Suprapubic skin (tissue), 4 donors: ENCODE measurements around the gene CASP14. TPM values are rescaled to one million over a fixed set of nuclear protein-coding genes. Genes with fewer than 3 reads are reported as not detected.
"Not testable (repeated sequence)": the region's sequence is repeated elsewhere in the genome, so short reads cannot be mapped to it uniquely, and the experiment has no call there.

Source experiments
- DNase-seq, 2 donors: peaks; one replicate each; pipeline ENCODE4 v3.0.0-alpha.2; 2019; ENCODE audit warnings: low spot score in 2 of 2
- H3K27ac ChIP-seq: fragments of 200-600 bp; sonication (generic); one replicate; pipeline ENCODE4 v1.5.1; 2019
- H3K27me3 ChIP-seq: fragments of 200-600 bp; sonication (generic); one replicate; pipeline ENCODE4 v1.5.1; 2019
- H3K36me3 ChIP-seq: fragments of 200-600 bp; sonication (generic); one replicate; pipeline ENCODE4 v1.5.1; 2019
- H3K4me1 ChIP-seq: fragments of 200-600 bp; sonication (generic); one replicate; pipeline ENCODE4 v1.5.1; 2019
- H3K4me3 ChIP-seq: fragments of 200-600 bp; sonication (generic); one replicate; pipeline ENCODE4 v1.5.1; 2019; ENCODE audit warnings: mild to moderate bottlenecking
- H3K9me3 ChIP-seq: fragments of 200-600 bp; sonication (generic); one replicate; pipeline ENCODE4 v1.5.1; 2019
- EP300 ChIP-seq: sonication (generic); formaldehyde crosslinking; IDR thresholded peaks from one replicate; pipeline ENCODE4 v1.6.1; 2017; ENCODE audit warnings: antibody characterized with exemption
- POLR2A ChIP-seq, 2 donors: fragments of 450-650 bp; IDR thresholded peaks; one replicate each; pipeline ENCODE4 v1.6.1; 2017; ENCODE audit warnings: antibody characterized with exemption in 2 of 2, mild to moderate bottlenecking in 2 of 2, moderate library complexity in 2 of 2
- POLR2AphosphoS5 ChIP-seq, 3 donors: sonication (generic); formaldehyde crosslinking; IDR thresholded peaks; one replicate each; pipeline ENCODE4 v1.6.1; 2017; ENCODE audit warnings: antibody characterized with exemption in 3 of 3
- WGBS: methylation state at CpG from one replicate; pipeline ENCODE4 v1.1.5; 2018; 5-methylcytosine and 5-hydroxymethylcytosine counted together
- total RNA-seq, 4 donors: library from RNA; depleted of rRNA; stranded (reverse); fragments of >200 nt; gene quantifications; one replicate each; pipeline ENCODE4 v1.1.0, GENCODE V29; 2016
- TF ChIP-seq, protein P1 (sequence below), 2 donors: fragments of 200-600 bp in 1 of 2; fragments of 450-650 bp in 1 of 2; sonication (generic) in 1 of 2; IDR thresholded peaks; one replicate each; pipeline ENCODE4 v1.5.1; 2016 to 2019; ENCODE audit warnings: antibody characterized with exemption in 2 of 2, mild to moderate bottlenecking in 1 of 2, moderate library complexity in 1 of 2

The CASP14 gene
- total RNA-seq, 4 donors from 2014 or later = 123 to 363 (median 254) TPM

DNA sequence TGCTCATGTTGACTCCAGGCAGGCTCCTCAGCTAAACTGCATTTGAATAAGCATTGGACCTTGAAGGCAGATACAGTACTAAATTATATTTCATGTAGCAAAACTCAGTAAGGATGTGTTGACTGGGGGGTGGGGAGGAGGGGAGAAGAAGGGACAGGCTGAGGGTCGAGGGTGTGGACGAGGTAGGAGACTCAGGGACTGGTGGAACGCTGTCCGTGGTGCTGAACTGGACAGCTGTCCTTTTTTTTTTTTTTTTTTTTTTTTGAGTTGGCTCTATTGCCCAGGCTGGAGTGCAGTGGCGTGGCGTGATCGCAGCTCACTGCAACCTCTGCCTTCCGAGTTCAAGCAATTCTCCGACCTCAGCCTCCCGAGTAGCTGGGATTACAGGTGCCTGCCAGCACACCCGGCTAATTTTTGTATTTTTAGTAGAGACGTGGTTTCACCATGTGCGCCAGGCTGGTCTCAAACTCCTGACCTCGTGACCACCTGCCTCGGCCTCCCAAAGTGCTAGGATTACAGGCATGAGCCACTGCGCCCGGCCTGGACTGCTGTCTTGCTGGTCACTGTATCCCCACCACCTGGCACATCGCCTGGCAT lies 33.2 kb upstream of the CASP14 start:
- 53% methylated on average over 18 of the region's 18 CpGs for WGBS
- Histone ChIP-seq H3K4me3 (no peak overlapping the region), H3K27me3 (peaks cover 47% of the 10 kb centered on the region), H3K27ac (no peak overlapping the region), H3K4me1 (peaks cover 2% of the 10 kb centered on the region), H3K9me3 (no peaks in the 10 kb centered on the region), H3K36me3 (no peaks in the 10 kb centered on the region)
- DNase-seq = no peak
- TF ChIP-seq EP300 = no peak
- TF ChIP-seq, protein P1, sequence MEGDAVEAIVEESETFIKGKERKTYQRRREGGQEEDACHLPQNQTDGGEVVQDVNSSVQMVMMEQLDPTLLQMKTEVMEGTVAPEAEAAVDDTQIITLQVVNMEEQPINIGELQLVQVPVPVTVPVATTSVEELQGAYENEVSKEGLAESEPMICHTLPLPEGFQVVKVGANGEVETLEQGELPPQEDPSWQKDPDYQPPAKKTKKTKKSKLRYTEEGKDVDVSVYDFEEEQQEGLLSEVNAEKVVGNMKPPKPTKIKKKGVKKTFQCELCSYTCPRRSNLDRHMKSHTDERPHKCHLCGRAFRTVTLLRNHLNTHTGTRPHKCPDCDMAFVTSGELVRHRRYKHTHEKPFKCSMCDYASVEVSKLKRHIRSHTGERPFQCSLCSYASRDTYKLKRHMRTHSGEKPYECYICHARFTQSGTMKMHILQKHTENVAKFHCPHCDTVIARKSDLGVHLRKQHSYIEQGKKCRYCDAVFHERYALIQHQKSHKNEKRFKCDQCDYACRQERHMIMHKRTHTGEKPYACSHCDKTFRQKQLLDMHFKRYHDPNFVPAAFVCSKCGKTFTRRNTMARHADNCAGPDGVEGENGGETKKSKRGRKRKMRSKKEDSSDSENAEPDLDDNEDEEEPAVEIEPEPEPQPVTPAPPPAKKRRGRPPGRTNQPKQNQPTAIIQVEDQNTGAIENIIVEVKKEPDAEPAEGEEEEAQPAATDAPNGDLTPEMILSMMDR (IDR thresholded peaks at IDR 0.05) = no peak
- TF ChIP-seq POLR2AphosphoS5 (IDR thresholded peaks at IDR 0.05) = no peak
- TF ChIP-seq POLR2A (IDR thresholded peaks at IDR 0.05) = no peak

DNA sequence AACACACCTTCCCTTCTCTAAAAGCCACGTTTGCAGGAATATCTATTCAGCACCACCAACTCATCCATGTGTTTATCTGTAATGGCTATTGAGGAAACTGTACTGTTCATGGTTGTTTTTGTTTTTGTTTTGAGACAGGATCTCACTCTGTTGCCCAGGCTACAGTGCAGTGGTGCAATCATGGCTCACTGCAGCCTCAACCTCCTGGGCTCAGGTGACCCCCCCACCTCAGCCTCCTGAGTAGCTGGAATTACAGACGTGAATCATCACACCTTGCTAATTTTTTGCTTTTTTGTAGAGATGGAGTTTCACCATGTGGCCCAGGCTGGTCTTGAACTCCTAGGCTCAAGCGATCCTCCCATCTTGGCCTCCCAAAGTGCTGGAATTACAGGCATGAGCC lies 30.4 kb upstream of the CASP14 start:
- H3K4me1 ChIP-seq, H3K4me3 ChIP-seq, DNase-seq, H3K9me3 ChIP-seq, H3K27ac ChIP-seq, H3K36me3 ChIP-seq: not testable (repeated sequence)
- H3K27me3 ChIP-seq = peaks cover 47% of the 10 kb centered on the region
- WGBS = 69% methylated on average over 3 of the region's 3 CpGs

DNA sequence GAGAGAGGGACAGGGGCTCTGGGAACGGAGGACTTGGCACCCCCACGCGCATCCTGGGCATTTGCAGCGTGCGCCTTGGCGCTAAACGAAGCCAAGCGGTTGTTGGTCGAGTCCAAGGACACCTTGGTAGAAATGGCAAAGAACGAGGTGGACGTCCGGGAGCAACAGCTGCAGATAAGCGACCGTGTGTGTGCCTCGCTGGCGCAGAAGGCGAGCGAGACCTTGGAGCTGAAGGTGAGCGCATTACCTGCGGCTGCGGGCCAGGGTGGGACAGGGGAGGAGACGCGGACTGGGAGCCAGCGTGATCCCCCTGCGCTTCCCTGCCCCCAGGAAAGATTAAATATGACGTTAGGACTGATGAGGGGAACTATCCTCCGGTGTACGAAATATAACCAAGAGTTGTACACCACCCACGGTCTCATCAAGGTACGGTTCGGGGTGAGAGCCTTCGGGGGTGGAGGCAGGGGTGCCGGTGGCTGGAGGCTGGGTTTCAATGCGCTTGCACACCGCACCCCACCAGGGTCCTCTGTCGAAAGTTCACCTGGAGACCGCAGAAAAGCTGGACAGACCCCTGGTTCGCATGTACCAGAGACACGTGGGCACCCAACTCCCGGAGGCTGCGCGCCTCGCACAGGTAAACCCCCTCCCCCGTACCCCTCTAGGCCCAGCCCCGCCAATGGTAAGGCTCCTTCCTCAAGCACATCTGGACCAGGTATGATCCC lies 27.8 kb upstream of the CASP14 start:
- H3K27me3 ChIP-seq = peaks cover 37% of the 10 kb centered on the region
- WGBS = 88% methylated on average over 44 of the region's 45 CpGs

DNA sequence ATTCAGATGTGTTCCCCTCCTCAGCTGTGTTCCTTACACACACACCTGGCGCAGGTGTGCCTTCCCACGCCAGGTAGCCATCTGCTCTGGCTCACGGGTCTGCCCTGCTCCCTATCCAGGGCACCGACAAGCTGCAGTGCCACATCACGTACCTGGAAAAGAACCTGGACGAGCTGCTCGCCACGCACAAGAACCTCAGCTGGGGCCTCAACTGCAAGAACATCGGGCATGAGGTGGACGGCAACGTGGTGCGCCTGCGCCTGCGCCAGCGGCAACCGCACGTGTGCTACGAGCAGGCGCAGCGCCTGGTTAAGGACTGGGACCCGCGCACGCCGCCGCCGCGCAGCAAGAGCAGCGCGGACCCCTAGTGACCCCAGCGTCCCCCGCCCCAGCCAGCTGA lies 26.5 kb upstream of the CASP14 start:
- H3K27me3 ChIP-seq = peaks cover 37% of the 10 kb centered on the region
- 65% methylated on average over 6 of the region's 31 CpGs for whole genome bisulfite sequencing
- TF ChIP-seq EP300 (no peak), POLR2AphosphoS5 (IDR thresholded peaks at IDR 0.05) (no peak), POLR2A (IDR thresholded peaks at IDR 0.05) (no peak)
- TF ChIP-seq, protein P1 (IDR thresholded peaks at IDR 0.05) = no peak
- no peak overlapping the region for H3K27ac ChIP-seq
- no peak overlapping the region for H3K4me3 ChIP-seq
- no peaks in the 10 kb centered on the region for H3K36me3 ChIP-seq
- H3K4me1 ChIP-seq = no peaks in the 10 kb centered on the region
- DNase-seq = no peak
- no peaks in the 10 kb centered on the region for H3K9me3 ChIP-seq

More for the DNA sequence above, 27.8 kb upstream of the CASP14 start:
- Histone ChIP-seq H3K4me3 (no peak overlapping the region), H3K36me3 (no peaks in the 10 kb centered on the region), H3K4me1 (no peaks in the 10 kb centered on the region), H3K9me3 (no peaks in the 10 kb centered on the region), H3K27ac (no peak overlapping the region)
- no peak for DNase-seq
- TF ChIP-seq, protein P1 (IDR thresholded peaks at IDR 0.05) = no peak
- TF ChIP-seq EP300 (no peak), POLR2A (IDR thresholded peaks at IDR 0.05) (no peak), POLR2AphosphoS5 (IDR thresholded peaks at IDR 0.05) (no peak)

DNA sequence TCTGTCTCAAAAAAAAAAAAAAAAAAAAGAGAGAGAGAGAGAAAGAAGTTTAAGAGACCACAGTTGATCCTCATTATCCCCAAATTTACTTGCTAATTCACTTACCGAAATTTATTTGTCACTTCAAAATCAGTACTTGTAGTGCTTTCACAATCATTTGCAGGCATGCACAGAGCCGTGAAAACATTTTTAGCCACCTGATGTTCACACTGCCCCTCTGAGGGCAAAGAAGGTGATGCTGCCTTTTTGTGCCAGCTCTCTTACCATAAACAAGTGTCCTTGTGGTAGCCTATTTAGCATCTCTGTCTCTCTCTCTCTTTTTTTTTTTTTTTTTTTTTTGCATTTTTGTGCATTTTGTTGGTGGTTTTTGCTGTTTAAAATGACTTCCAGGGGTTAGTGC lies 24.1 kb upstream of the CASP14 start:
- TF ChIP-seq EP300 (no peak), POLR2AphosphoS5 (IDR thresholded peaks at IDR 0.05) (no peak)
- TF ChIP-seq, protein P1 (IDR thresholded peaks at IDR 0.05) = peak; percentile 13 to 18
- 21% methylated on average over 2 of the region's 2 CpGs for WGBS
- DNase-seq = no peak

More for the DNA sequence above, 24.1 kb upstream of the CASP14 start:
- H3K27me3 ChIP-seq = peaks cover 37% of the 10 kb centered on the region
- no peaks in the 10 kb centered on the region for H3K4me1 ChIP-seq
- H3K9me3 ChIP-seq = no peaks in the 10 kb centered on the region
- no peak overlapping the region for H3K27ac ChIP-seq
- H3K4me3 ChIP-seq = no peak overlapping the region
- H3K36me3 ChIP-seq = no peaks in the 10 kb centered on the region
